Smooth muscle cell (in vitro differentiated cells): ENCODE data around the gene RAB5B. TPM values are rescaled to one million over a fixed set of nuclear protein-coding genes. Genes with fewer than 3 reads are reported as not detected.
A peak's percentile ranks its signal among the peaks of the same experiment; 100 is the strongest.
"Not testable (repeated sequence)": the region's sequence is repeated elsewhere in the genome, so short reads cannot be mapped to it uniquely, and the experiment has no call there.

Experiments
- DNase-seq: peaks from one replicate; lab custom pipeline; 2025; ENCODE audit not compliant: unreplicated experiment; lab: John Stamatoyannopoulos, UW
- H2AFZ ChIP-seq: fragments of 200-600 bp; sonication (generic); 2 replicates; pipeline ENCODE4 v1.6.0; 2016; ENCODE audit warnings: antibody characterized with exemption, low read depth, mild to moderate bottlenecking
- H3F3A ChIP-seq: fragments of 200-600 bp; sonication (generic); 2 replicates; pipeline ENCODE4 v1.6.0; 2017; ENCODE audit warnings: antibody characterized with exemption, low read depth
- H3K27ac ChIP-seq: fragments of 200-600 bp; sonication (generic); 2 replicates; pipeline ENCODE4 v1.5.1; 2016; ENCODE audit warnings: low read depth, mild to moderate bottlenecking
- H3K27me3 ChIP-seq: fragments of 200-600 bp; sonication (generic); 2 replicates; pipeline ENCODE4 v1.6.1; 2016; ENCODE audit warnings: low read depth, mild to moderate bottlenecking
- H3K36me3 ChIP-seq: fragments of 200-600 bp; sonication (generic); 2 replicates; pipeline ENCODE4 v1.5.1; 2016; ENCODE audit warnings: low read depth
- H3K4me1 ChIP-seq: fragments of 200-600 bp; sonication (generic); 2 replicates; pipeline ENCODE4 v1.5.1; 2016; ENCODE audit warnings: low read depth
- H3K4me2 ChIP-seq: fragments of 200-600 bp; sonication (generic); 2 replicates; pipeline ENCODE4 v1.6.0; 2016; ENCODE audit warnings: mild to moderate bottlenecking
- H3K4me3 ChIP-seq: fragments of 200-600 bp; sonication (generic); 2 replicates; pipeline ENCODE4 v1.5.1; 2016; ENCODE audit warnings: mild to moderate bottlenecking
- H3K79me2 ChIP-seq: fragments of 200-600 bp; sonication (generic); 2 replicates; pipeline ENCODE4 v1.6.0; 2016; ENCODE audit warnings: low read depth, mild to moderate bottlenecking
- H3K9ac ChIP-seq: fragments of 200-600 bp; sonication (generic); 2 replicates; pipeline ENCODE4 v1.6.0; 2016; ENCODE audit warnings: low read depth
- H3K9me3 ChIP-seq: fragments of 200-600 bp; sonication (generic); replicated peaks from 2 replicates; pipeline ENCODE4 v1.5.1; 2016; ENCODE audit warnings: low read depth
- H4K20me1 ChIP-seq: fragments of 200-600 bp; sonication (generic); 2 replicates; pipeline ENCODE4 v1.6.0; 2016; ENCODE audit warnings: low read depth
- WGBS: methylation state at CpG from one replicate; pipeline ENCODE4 v1.1.7; 2016; ENCODE audit warnings: low lambda C conversion rate; 5-methylcytosine and 5-hydroxymethylcytosine counted together
- polyA plus RNA-seq: library from polyadenylated mRNA; unstranded; fragments of >200 nt; fragmentation: Nextera tagmentation; extraction: Ambion mirVana; gene quantifications from 2 replicates; pipeline ENCODE4 v1.2.1, GENCODE V29; 2016
- total RNA-seq: library from RNA; depleted of rRNA; stranded (reverse); fragments of >200 nt; gene quantifications from 2 replicates; pipeline ENCODE4 v1.2.3, GENCODE V29; 2014
- TF ChIP-seq, protein P1 (sequence below): fragments of 200-600 bp; sonication (generic); IDR thresholded peaks from 2 replicates; pipeline ENCODE4 v1.5.1; 2017; ENCODE audit warnings: borderline replicate concordance, mild to moderate bottlenecking, antibody characterized with exemption; ENCODE audit not compliant: insufficient read depth, poor library complexity, severe bottlenecking

The RAB5B gene
- total and polyA plus RNA-seq, 2 experiments from 2014 or later: 77.2 to 81.9 TPM

DNA sequence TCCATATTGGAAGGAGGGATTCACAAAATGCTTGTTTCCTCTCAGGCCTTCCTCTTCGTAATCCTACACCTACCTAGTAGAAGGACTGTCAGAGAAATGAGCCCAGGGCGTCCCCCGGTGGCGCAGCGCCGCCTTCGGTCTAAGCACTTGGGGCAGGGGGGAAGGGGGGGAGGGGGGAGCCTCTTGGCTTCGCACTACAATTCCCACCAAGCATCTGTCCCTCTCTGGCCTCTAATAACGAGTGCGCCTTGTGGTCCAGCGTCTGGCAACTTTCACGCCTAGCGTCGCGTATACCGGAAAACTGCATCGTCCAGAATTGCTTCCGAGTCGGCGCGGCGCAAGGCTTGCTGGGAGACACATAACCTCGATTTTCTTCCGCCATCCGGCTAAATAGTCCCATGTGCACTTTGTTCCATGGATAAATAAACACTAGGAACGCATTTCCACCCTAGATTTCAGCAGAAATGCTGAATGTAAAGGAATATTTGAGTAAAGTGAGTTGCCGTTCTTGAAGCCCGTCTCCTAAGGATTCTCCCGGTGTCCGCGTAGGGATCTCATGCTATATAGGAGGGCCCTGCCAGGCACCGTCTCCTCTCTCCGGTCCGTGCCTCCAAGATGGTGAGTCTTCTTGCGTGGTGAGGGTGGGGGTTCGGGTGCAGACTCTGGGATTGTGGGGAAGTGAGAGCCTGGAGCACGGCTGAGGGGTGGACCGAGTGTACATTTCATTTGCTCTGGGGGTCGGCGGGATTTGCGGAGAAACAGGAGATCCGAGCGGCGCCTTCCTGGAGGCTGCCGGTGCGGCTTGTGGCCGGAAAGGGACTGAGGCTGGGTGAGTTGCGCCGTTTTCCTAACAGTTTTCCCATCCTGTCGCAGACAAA is 67.9 kb downstream of the RAB5B start, which contains the start of gene RPS26:
RPS26 (plus strand) TSS at position 367 of the 878 bp plus-strand sequence; CDS start at position 616, 249 bp downstream.
- peak; percentile 78 for DNase-seq
- no peaks in the 10 kb centered on the region for H3K27me3 ChIP-seq
- peaks cover 16% of the 10 kb centered on the region for H3K4me1 ChIP-seq
- peaks cover 17% of the 10 kb centered on the region for H4K20me1 ChIP-seq
- peak within 1 kb of the TSS; percentile 83 for H2AFZ ChIP-seq
- H3K79me2 ChIP-seq: peaks cover 31% of the 10 kb centered on the region
- H3F3A ChIP-seq: peaks cover 41% of the 10 kb centered on the region
- peak within 1 kb of the TSS; percentile 85 for H3K4me3 ChIP-seq
- under 1% methylated on average over 46 of the region's 50 CpGs for WGBS
- peak within 1 kb of the TSS; percentile 88 for H3K27ac ChIP-seq
- H3K9ac ChIP-seq: peak within 1 kb of the TSS; percentile 91
- no peaks in the 10 kb centered on the region for H3K36me3 ChIP-seq
- TF ChIP-seq, protein P1, sequence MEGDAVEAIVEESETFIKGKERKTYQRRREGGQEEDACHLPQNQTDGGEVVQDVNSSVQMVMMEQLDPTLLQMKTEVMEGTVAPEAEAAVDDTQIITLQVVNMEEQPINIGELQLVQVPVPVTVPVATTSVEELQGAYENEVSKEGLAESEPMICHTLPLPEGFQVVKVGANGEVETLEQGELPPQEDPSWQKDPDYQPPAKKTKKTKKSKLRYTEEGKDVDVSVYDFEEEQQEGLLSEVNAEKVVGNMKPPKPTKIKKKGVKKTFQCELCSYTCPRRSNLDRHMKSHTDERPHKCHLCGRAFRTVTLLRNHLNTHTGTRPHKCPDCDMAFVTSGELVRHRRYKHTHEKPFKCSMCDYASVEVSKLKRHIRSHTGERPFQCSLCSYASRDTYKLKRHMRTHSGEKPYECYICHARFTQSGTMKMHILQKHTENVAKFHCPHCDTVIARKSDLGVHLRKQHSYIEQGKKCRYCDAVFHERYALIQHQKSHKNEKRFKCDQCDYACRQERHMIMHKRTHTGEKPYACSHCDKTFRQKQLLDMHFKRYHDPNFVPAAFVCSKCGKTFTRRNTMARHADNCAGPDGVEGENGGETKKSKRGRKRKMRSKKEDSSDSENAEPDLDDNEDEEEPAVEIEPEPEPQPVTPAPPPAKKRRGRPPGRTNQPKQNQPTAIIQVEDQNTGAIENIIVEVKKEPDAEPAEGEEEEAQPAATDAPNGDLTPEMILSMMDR: peak; percentile 27
- H3K4me2 ChIP-seq: peak within 1 kb of the TSS; percentile 87
- H3K9me3 ChIP-seq: no peaks in the 10 kb centered on the region

DNA sequence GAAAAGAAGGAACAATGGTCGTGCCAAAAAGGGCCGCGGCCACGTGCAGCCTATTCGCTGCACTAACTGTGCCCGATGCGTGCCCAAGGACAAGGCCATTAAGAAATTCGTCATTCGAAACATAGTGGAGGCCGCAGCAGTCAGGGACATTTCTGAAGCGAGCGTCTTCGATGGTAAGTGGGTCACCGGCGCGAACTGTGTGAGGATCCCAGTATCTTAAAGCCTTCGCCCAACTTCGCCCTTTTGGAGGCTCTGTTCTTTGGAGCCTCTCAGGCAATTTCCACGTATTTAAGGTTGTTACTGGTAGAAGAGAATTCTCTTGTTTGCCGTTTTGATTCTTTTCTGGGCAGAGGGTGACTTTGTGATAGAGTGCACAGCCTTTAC is 68.5 kb downstream of the RAB5B start:
- not testable (repeated sequence) for H3K36me3 ChIP-seq, H3K9me3 ChIP-seq, DNase-seq, H3K27me3 ChIP-seq, H2AFZ ChIP-seq
- Histone ChIP-seq H3K4me3 (peak overlapping the region; percentile 85), H4K20me1 (peaks cover 17% of the 10 kb centered on the region), H3K4me1 (peaks cover 16% of the 10 kb centered on the region), H3K79me2 (peaks cover 31% of the 10 kb centered on the region), H3F3A (peaks cover 42% of the 10 kb centered on the region), H3K27ac (peak overlapping the region; percentile 88), H3K9ac (peak overlapping the region; percentile 91), H3K4me2 (peak overlapping the region; percentile 87)
- 4% methylated on average over 20 of the region's 20 CpGs for WGBS

DNA sequence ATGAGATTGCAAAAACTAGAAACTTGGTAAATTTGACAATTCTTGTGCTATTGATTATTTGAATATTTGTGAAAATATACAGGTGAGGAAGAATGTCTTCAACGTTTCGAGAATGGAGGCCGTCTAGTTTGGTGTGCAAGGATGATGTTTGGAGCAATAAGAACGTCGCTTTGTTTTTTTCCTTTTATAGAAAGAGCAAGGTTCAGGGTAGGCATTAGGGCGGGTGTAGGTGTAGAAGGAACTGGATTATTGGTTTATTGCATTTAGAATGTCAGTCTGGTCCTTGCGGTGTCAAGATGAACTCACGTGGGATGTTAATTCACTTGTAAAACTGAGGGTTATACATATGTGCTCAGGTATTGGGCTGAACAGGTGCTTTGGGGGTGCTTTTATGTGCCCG is 69.0 kb downstream of the RAB5B start:
- Histone ChIP-seq H3K4me3 (peak overlapping the region; percentile 85), H3K27ac (peak overlapping the region; percentile 88)

More for the DNA sequence above, 69.0 kb downstream of the RAB5B start:
- Histone ChIP-seq H3K36me3 (no peaks in the 10 kb centered on the region), H3K4me1 (peaks cover 16% of the 10 kb centered on the region), H3K4me2 (peak overlapping the region; percentile 87), H2AFZ (no peak overlapping the region), H3K9me3 (no peaks in the 10 kb centered on the region), H3K79me2 (peaks cover 31% of the 10 kb centered on the region), H3K27me3 (no peaks in the 10 kb centered on the region), H3K9ac (peak overlapping the region; percentile 91), H3F3A (peaks cover 42% of the 10 kb centered on the region), H4K20me1 (peaks cover 17% of the 10 kb centered on the region)
- no peak for DNase-seq
- 56% methylated on average over 9 of the region's 9 CpGs for WGBS
- TF ChIP-seq, protein P1: no peak

Other genes starting within 250 kb of the RAB5B start
- 1,095 and 1,107 TPM in 2 replicates for gene CD63, start 245.1 kb upstream of the RAB5B start, total RNA-seq
- gene CD63, start 245.1 kb upstream of the RAB5B start, polyA plus RNA-seq: 2,224 and 2,317 TPM in 2 replicates
- gene GDF11, start 231.0 kb upstream of the RAB5B start, total RNA-seq: 2.8 and 3.5 TPM in 2 replicates
- gene GDF11, start 231.0 kb upstream of the RAB5B start, polyA plus RNA-seq: 2.3 and 2.6 TPM in 2 replicates
- gene SARNP, start 156.4 kb upstream of the RAB5B start, total RNA-seq: 124 and 169 TPM in 2 replicates
- 128 and 139 TPM in 2 replicates for gene SARNP, start 156.4 kb upstream of the RAB5B start, polyA plus RNA-seq
- 18.9 and 32.5 TPM in 2 replicates for gene ORMDL2, start 156.0 kb upstream of the RAB5B start, total RNA-seq
- 79.5 and 134 TPM in 2 replicates for gene ORMDL2, start 156.0 kb upstream of the RAB5B start, polyA plus RNA-seq
- 25.2 and 32.6 TPM in 2 replicates for gene DNAJC14, start 144.5 kb upstream of the RAB5B start, total RNA-seq
- 22.1 and 22.4 TPM in 2 replicates for gene DNAJC14, start 144.5 kb upstream of the RAB5B start, polyA plus RNA-seq
- gene MMP19, start 131.1 kb upstream of the RAB5B start, total RNA-seq: 14.9 and 17.6 TPM in 2 replicates
- 15.6 and 18.2 TPM in 2 replicates for gene MMP19, start 131.1 kb upstream of the RAB5B start, polyA plus RNA-seq
- 28.6 and 36.0 TPM in 2 replicates for gene PYM1, start 46.2 kb upstream of the RAB5B start, total RNA-seq
- 48.2 and 51.2 TPM in 2 replicates for gene PYM1, start 46.2 kb upstream of the RAB5B start, polyA plus RNA-seq
- gene DGKA, start 42.9 kb upstream of the RAB5B start, total RNA-seq: 86.0 and 87.1 TPM in 2 replicates
- 66.3 and 125 TPM in 2 replicates for gene DGKA, start 42.9 kb upstream of the RAB5B start, polyA plus RNA-seq
- gene PMEL, start 8.0 kb upstream of the RAB5B start, total RNA-seq: 1.8 and 4.7 TPM in 2 replicates
- gene PMEL, start 8.0 kb upstream of the RAB5B start, polyA plus RNA-seq: 1.4 and 1.9 TPM in 2 replicates
- gene CDK2, start 7.2 kb upstream of the RAB5B start, total RNA-seq: 36.5 and 37.5 TPM in 2 replicates
- 25.8 and 33.3 TPM in 2 replicates for gene CDK2, start 7.2 kb upstream of the RAB5B start, polyA plus RNA-seq
- gene SUOX, start 23.2 kb downstream of the RAB5B start, total RNA-seq: 9.8 and 19.1 TPM in 2 replicates
- 12.8 and 13.8 TPM in 2 replicates for gene SUOX, start 23.2 kb downstream of the RAB5B start, polyA plus RNA-seq
- 3.9 and 4.2 TPM in 2 replicates for gene IKZF4, start 47.0 kb downstream of the RAB5B start, total RNA-seq
- 5.4 and 6.8 TPM in 2 replicates for gene IKZF4, start 47.0 kb downstream of the RAB5B start, polyA plus RNA-seq
- gene RPS26, start 67.8 kb downstream of the RAB5B start, total RNA-seq: 731 and 845 TPM in 2 replicates
- gene RPS26, start 67.8 kb downstream of the RAB5B start, polyA plus RNA-seq: 282 and 323 TPM in 2 replicates
- gene ERBB3, start 106.1 kb downstream of the RAB5B start, total RNA-seq: 7.2 and 9.2 TPM in 2 replicates
- gene ERBB3, start 106.1 kb downstream of the RAB5B start, polyA plus RNA-seq: 1.2 and 9.8 TPM in 2 replicates
- gene PA2G4, start 130.5 kb downstream of the RAB5B start, total RNA-seq: 88.6 and 118 TPM in 2 replicates
- 99.8 and 113 TPM in 2 replicates for gene PA2G4, start 130.5 kb downstream of the RAB5B start, polyA plus RNA-seq
- gene RPL41, start 142.6 kb downstream of the RAB5B start, total RNA-seq: 2,929 and 3,246 TPM in 2 replicates
- gene RPL41, start 142.6 kb downstream of the RAB5B start, polyA plus RNA-seq: 2,414 and 2,571 TPM in 2 replicates
- 1.9 and 6.7 TPM in 2 replicates for gene ZC3H10, start 144.2 kb downstream of the RAB5B start, total RNA-seq
- gene ZC3H10, start 144.2 kb downstream of the RAB5B start, polyA plus RNA-seq: 2.8 TPM in 2 replicates
- gene ESYT1, start 154.2 kb downstream of the RAB5B start, total RNA-seq: 76.0 and 87.7 TPM in 2 replicates
- 69.5 and 77.0 TPM in 2 replicates for gene ESYT1, start 154.2 kb downstream of the RAB5B start, polyA plus RNA-seq
- gene MYL6B, start 178.5 kb downstream of the RAB5B start, total RNA-seq: 44.5 and 59.0 TPM in 2 replicates
- 107 and 121 TPM in 2 replicates for gene MYL6B, start 178.5 kb downstream of the RAB5B start, polyA plus RNA-seq
- 2,329 and 2,776 TPM in 2 replicates for gene MYL6, start 184.3 kb downstream of the RAB5B start, total RNA-seq
- 4,165 and 4,181 TPM in 2 replicates for gene MYL6, start 184.3 kb downstream of the RAB5B start, polyA plus RNA-seq
- 28.2 and 43.8 TPM in 2 replicates for gene SMARCC2, start 215.4 kb downstream of the RAB5B start, total RNA-seq
- 32.2 and 39.2 TPM in 2 replicates for gene SMARCC2, start 215.4 kb downstream of the RAB5B start, polyA plus RNA-seq
- gene RNF41, start 247.8 kb downstream of the RAB5B start, total RNA-seq: 46.1 and 65.2 TPM in 2 replicates
- 19.4 and 22.2 TPM in 2 replicates for gene RNF41, start 247.8 kb downstream of the RAB5B start, polyA plus RNA-seq